GM23338 (cell line): ENCODE measurements around the gene CXCR5. TPM values are rescaled to one million over a fixed set of nuclear protein-coding genes. Genes with fewer than 3 reads are reported as not detected.

Experiments used
- ATAC-seq: fragments of 200-7000 bp; cut with Tn5 transposase; 3 replicates; pipeline ENCODE4 v1.9.1; 2020
- DNase-seq: peaks from one replicate; pipeline ENCODE4 v3.0.0-alpha.2; 2015; ENCODE audit warnings: low spot score
- H2AFZ ChIP-seq: fragments of 200-600 bp; sonication (generic); 2 replicates; pipeline ENCODE4 v1.8.0; 2016; ENCODE audit warnings: antibody characterized with exemption, mild to moderate bottlenecking, moderate library complexity
- H3F3A ChIP-seq: fragments of 200-600 bp; sonication (generic); replicated peaks from 2 replicates; pipeline ENCODE4 v1.8.0; 2017; ENCODE audit warnings: antibody characterized with exemption, mixed run types, low read depth
- H3K27ac ChIP-seq: fragments of 200-600 bp; sonication (generic); 2 replicates; pipeline ENCODE4 v1.6.1; 2016; ENCODE audit warnings: low read depth
- H3K27me3 ChIP-seq: fragments of 200-600 bp; sonication (generic); 2 replicates; pipeline ENCODE4 v1.8.0; 2016; ENCODE audit warnings: mild to moderate bottlenecking, mixed run types, moderate library complexity; ENCODE audit not compliant: insufficient read depth
- H3K36me3 ChIP-seq: fragments of 200-600 bp; sonication (generic); 2 replicates; pipeline ENCODE4 v1.8.0; 2016; ENCODE audit warnings: mild to moderate bottlenecking; ENCODE audit not compliant: insufficient read depth
- H3K4me1 ChIP-seq: fragments of 200-600 bp; sonication (generic); 2 replicates; pipeline ENCODE4 v1.8.0; 2016; ENCODE audit warnings: mild to moderate bottlenecking, moderate library complexity; ENCODE audit not compliant: insufficient read depth
- H3K4me2 ChIP-seq: fragments of 200-600 bp; sonication (generic); 2 replicates; pipeline ENCODE4 v1.7.1; 2017; ENCODE audit warnings: mixed run types
- H3K4me3 ChIP-seq: fragments of 200-600 bp; sonication (generic); 2 replicates; pipeline ENCODE4 v1.6.1; 2016; ENCODE audit warnings: mixed run types
- H3K79me2 ChIP-seq: fragments of 200-600 bp; sonication (generic); replicated peaks from 2 replicates; pipeline ENCODE4 v1.8.0; 2017; ENCODE audit warnings: mild to moderate bottlenecking; ENCODE audit not compliant: insufficient read depth
- H3K9me2 ChIP-seq: fragments of 200-600 bp; sonication (generic); 2 replicates; pipeline ENCODE4 v1.8.0; 2017; ENCODE audit not compliant: insufficient read depth
- H4K20me1 ChIP-seq: fragments of 200-600 bp; sonication (generic); replicated peaks from 2 replicates; pipeline ENCODE4 v1.8.0; 2017; ENCODE audit warnings: mild to moderate bottlenecking; ENCODE audit not compliant: insufficient read depth
- H3K27ac Mint-ChIP-seq: 2 replicates; pipeline ENCODE4 v1.8.0; 2020; ENCODE audit warnings: inconsistent platforms, mild to moderate bottlenecking, moderate library complexity, mixed read lengths
- H3K27me3 Mint-ChIP-seq: 3 replicates; pipeline ENCODE4 v1.8.0; 2022; ENCODE audit warnings: low read depth, mild to moderate bottlenecking, moderate library complexity, mixed read lengths, inconsistent platforms; ENCODE audit not compliant: insufficient read depth, poor library complexity
- H3K36me3 Mint-ChIP-seq: 3 replicates; pipeline ENCODE4 v1.8.0; 2021; ENCODE audit warnings: low read depth, mild to moderate bottlenecking, inconsistent platforms, moderate library complexity, mixed read lengths
- H3K4me1 Mint-ChIP-seq: 3 replicates; pipeline ENCODE4 v1.8.0; 2020; ENCODE audit warnings: mild to moderate bottlenecking, inconsistent platforms, mixed read lengths
- H3K4me3 Mint-ChIP-seq: 3 replicates; pipeline ENCODE4 v1.8.0; 2021; ENCODE audit warnings: moderate library complexity, mild to moderate bottlenecking, inconsistent platforms, mixed read lengths
- H3K9me3 Mint-ChIP-seq: 3 replicates; pipeline ENCODE4 v1.8.0; 2020; ENCODE audit warnings: moderate library complexity, mild to moderate bottlenecking, inconsistent platforms, mixed read lengths
- CTCF ChIP-seq, 2 experiments: fragments of 200-600 bp in 1 of 2; sonication (generic) in 1 of 2; conservative IDR thresholded peaks; 2 replicates each; pipeline versions ENCODE4 v1.5.1 to v1.6.1; 2016 to 2017; ENCODE audit warnings: antibody characterized with exemption in 2 of 2, low read depth in 2 of 2, mild to moderate bottlenecking in 2 of 2, moderate library complexity in 1 of 2
- EZH2 ChIP-seq: fragments of 200-600 bp; sonication (generic); IDR thresholded peaks from one replicate; pipeline ENCODE4 v1.8.0; 2017; ENCODE audit warnings: antibody characterized with exemption, mild to moderate bottlenecking, low read depth; ENCODE audit not compliant: unreplicated experiment
- EZH2phosphoT487 ChIP-seq: fragments of 200-600 bp; sonication (generic); IDR thresholded peaks from one replicate; pipeline ENCODE4 v1.8.1; 2018; ENCODE audit warnings: antibody characterized with exemption; ENCODE audit not compliant: unreplicated experiment
- NANOG ChIP-seq: IDR thresholded peaks from 2 replicates; pipeline ENCODE4 v1.6.1; 2016; ENCODE audit warnings: antibody characterized with exemption, borderline replicate concordance
- POLR2AphosphoS5 ChIP-seq: IDR thresholded peaks from 2 replicates; pipeline ENCODE4 v1.6.1; 2016; ENCODE audit warnings: antibody characterized with exemption, low read depth
- REST ChIP-seq: IDR thresholded peaks from one replicate; pipeline ENCODE4 v1.6.1; 2018; ENCODE audit warnings: antibody characterized with exemption; ENCODE audit not compliant: unreplicated experiment
- STAT1 ChIP-seq: IDR thresholded peaks from one replicate; pipeline ENCODE4 v1.6.1; 2016; ENCODE audit warnings: antibody characterized with exemption; ENCODE audit not compliant: unreplicated experiment
- ZNF331 ChIP-seq: fragments of 250-450 bp; sonication (Bioruptor Pico); IDR thresholded peaks from 2 replicates; pipeline ENCODE4 v1.5.0; 2020; ENCODE audit warnings: low read depth, mild to moderate bottlenecking, moderate library complexity
- polyA plus RNA-seq: library from polyadenylated mRNA; unstranded; fragments of >200 nt; fragmentation: Nextera tagmentation; extraction: Ambion mirVana; gene quantifications from 2 replicates; pipeline ENCODE4 v1.2.1, GENCODE V29; 2016
- total RNA-seq: library from RNA; depleted of rRNA; stranded (reverse); fragments of >200 nt; shearing (Covaris generic); gene quantifications from 2 replicates; pipeline ENCODE4 v1.2.3, GENCODE V29; 2014
- TF ChIP-seq, protein P1 (sequence below): fragments of 250-450 bp; sonication (Bioruptor Pico); IDR thresholded peaks from 2 replicates; pipeline ENCODE4 v1.5.0; 2020; ENCODE audit warnings: mild to moderate bottlenecking, moderate library complexity
- TF ChIP-seq, protein P2 (sequence below): IDR thresholded peaks from 2 replicates; pipeline ENCODE4 v1.6.1; 2016; ENCODE audit warnings: antibody characterized with exemption

CXCR5 gene
- total and polyA plus RNA-seq, 2 experiments from 2014 or later, result 0.18 TPM; not detected in 1

DNA sequence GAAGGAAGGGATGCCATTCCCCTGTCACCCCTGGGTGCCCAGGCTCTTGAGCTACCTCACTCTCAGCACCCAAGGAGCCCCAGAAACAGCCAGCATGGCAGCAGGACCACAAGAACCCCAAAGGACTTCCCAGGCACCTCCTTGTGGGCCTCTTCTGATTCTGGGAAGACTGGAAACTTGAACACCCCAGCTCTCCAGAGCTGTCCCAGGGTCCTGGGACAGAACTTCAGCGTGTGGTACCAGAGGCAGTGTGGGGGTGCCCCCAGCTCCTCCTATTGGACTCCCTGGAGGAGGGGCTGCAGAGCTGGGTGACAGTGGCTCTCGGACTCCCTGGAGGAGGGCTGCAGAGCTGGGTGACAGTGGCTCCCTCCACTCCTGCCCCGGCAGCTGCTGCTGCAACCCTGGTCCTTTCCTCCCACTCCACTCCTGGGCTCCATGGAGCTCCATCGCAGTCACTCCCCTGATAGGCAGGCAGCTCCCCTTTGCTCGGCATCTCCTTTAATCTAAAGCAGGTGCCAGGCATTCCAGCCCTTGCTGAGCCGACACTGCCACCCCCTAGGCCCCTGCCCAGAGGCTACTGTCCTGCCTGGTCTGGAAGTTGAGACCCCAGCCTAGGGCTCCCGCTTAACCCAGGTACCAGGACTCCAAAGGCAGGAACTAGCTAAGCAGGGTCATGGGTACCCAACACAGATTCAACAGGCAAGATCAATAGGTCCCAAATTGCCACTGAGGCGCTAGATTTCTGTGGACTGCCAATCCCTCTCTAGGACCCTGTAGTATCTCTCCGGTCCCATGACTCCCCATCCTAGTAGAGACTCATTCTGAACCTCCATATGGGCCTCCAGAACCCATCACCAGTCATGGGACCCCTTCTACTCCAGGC, 39.3 kb downstream of the CXCR5 start:
- peak overlapping the region; percentile 98 for H3K4me3 ChIP-seq
- H3K4me1 ChIP-seq, result peaks cover 80% of the 10 kb centered on the region
- peaks cover 13% of the 10 kb centered on the region for H3K27me3 ChIP-seq
- Mint-ChIP-seq H3K27ac (no peak overlapping the region), H3K27me3 (peaks cover 34% of the 10 kb centered on the region), H3K4me1 (peaks cover 71% of the 10 kb centered on the region), H3K4me3 (peak overlapping the region; percentile 81), H3K9me3 (no peaks in the 10 kb centered on the region), H3K36me3 (peaks cover 8% of the 10 kb centered on the region)
- no peak for TF ChIP-seq CTCF (conservative IDR thresholded peaks at IDR 0.05; ENCODE audit: low read depth in 2 of 2)
- TF ChIP-seq POLR2AphosphoS5, result no peak
- TF ChIP-seq REST, result no peak
- TF ChIP-seq ZNF331 (CRISPR knock-in tag), result no peak
- TF ChIP-seq, protein P1, sequence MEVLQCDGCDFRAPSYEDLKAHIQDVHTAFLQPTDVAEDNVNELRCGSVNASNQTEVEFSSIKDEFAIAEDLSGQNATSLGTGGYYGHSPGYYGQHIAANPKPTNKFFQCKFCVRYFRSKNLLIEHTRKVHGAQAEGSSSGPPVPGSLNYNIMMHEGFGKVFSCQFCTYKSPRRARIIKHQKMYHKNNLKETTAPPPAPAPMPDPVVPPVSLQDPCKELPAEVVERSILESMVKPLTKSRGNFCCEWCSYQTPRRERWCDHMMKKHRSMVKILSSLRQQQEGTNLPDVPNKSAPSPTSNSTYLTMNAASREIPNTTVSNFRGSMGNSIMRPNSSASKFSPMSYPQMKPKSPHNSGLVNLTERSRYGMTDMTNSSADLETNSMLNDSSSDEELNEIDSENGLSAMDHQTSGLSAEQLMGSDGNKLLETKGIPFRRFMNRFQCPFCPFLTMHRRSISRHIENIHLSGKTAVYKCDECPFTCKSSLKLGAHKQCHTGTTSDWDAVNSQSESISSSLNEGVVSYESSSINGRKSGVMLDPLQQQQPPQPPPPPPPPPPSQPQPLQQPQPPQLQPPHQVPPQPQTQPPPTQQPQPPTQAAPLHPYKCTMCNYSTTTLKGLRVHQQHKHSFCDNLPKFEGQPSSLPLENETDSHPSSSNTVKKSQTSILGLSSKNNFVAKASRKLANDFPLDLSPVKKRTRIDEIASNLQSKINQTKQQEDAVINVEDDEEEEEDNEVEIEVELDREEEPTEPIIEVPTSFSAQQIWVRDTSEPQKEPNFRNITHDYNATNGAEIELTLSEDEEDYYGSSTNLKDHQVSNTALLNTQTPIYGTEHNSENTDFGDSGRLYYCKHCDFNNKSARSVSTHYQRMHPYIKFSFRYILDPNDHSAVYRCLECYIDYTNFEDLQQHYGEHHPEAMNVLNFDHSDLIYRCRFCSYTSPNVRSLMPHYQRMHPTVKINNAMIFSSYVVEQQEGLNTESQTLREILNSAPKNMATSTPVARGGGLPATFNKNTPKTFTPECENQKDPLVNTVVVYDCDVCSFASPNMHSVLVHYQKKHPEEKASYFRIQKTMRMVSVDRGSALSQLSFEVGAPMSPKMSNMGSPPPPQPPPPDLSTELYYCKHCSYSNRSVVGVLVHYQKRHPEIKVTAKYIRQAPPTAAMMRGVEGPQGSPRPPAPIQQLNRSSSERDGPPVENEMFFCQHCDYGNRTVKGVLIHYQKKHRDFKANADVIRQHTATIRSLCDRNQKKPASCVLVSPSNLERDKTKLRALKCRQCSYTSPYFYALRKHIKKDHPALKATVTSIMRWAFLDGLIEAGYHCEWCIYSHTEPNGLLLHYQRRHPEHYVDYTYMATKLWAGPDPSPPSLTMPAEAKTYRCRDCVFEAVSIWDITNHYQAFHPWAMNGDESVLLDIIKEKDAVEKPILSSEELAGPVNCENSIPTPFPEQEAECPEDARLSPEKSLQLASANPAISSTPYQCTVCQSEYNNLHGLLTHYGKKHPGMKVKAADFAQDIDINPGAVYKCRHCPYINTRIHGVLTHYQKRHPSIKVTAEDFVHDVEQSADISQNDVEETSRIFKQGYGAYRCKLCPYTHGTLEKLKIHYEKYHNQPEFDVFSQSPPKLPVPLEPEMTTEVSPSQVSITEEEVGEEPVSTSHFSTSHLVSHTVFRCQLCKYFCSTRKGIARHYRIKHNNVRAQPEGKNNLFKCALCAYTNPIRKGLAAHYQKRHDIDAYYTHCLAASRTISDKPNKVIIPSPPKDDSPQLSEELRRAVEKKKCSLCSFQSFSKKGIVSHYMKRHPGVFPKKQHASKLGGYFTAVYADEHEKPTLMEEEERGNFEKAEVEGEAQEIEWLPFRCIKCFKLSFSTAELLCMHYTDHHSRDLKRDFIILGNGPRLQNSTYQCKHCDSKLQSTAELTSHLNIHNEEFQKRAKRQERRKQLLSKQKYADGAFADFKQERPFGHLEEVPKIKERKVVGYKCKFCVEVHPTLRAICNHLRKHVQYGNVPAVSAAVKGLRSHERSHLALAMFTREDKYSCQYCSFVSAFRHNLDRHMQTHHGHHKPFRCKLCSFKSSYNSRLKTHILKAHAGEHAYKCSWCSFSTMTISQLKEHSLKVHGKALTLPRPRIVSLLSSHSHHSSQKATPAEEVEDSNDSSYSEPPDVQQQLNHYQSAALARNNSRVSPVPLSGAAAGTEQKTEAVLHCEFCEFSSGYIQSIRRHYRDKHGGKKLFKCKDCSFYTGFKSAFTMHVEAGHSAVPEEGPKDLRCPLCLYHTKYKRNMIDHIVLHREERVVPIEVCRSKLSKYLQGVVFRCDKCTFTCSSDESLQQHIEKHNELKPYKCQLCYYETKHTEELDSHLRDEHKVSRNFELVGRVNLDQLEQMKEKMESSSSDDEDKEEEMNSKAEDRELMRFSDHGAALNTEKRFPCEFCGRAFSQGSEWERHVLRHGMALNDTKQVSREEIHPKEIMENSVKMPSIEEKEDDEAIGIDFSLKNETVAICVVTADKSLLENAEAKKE (CRISPR knock-in tag), result no peak
- no peak for TF ChIP-seq STAT1
- no peak for TF ChIP-seq EZH2
- TF ChIP-seq EZH2phosphoT487, result no peak
- TF ChIP-seq, protein P2, sequence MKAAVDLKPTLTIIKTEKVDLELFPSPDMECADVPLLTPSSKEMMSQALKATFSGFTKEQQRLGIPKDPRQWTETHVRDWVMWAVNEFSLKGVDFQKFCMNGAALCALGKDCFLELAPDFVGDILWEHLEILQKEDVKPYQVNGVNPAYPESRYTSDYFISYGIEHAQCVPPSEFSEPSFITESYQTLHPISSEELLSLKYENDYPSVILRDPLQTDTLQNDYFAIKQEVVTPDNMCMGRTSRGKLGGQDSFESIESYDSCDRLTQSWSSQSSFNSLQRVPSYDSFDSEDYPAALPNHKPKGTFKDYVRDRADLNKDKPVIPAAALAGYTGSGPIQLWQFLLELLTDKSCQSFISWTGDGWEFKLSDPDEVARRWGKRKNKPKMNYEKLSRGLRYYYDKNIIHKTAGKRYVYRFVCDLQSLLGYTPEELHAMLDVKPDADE, result no peak
- TF ChIP-seq NANOG, result no peak
- H3K4me2 ChIP-seq, result peak overlapping the region; percentile 99
- ATAC-seq, result no peak
- peaks cover 9% of the 10 kb centered on the region; the same call in 1 of the 2 replicates for H3F3A ChIP-seq
- no peak for DNase-seq
- peaks cover 16% of the 10 kb centered on the region for H4K20me1 ChIP-seq
- no peaks in the 10 kb centered on the region for H3K9me2 ChIP-seq
- peaks cover 69% of the 10 kb centered on the region for H3K79me2 ChIP-seq
- H2AFZ ChIP-seq, result no peak overlapping the region
- H3K27ac ChIP-seq, result no peak overlapping the region
- H3K36me3 ChIP-seq, result no peaks in the 10 kb centered on the region
